Neuronal stem cell (in vitro differentiated cells): ENCODE measurements around the gene ZNF804A.

Experiments used
- DNase-seq: peaks from one replicate; pipeline ENCODE4 v3.0.0-alpha.2; 2013; ENCODE audit warnings: low spot score
- H2AFZ ChIP-seq: one replicate; pipeline ENCODE4 v1.6.1; 2013; ENCODE audit warnings: mild to moderate bottlenecking, low read length, inconsistent platforms
- H2AK5ac ChIP-seq: 2 replicates; pipeline ENCODE4 v1.6.1; 2013; ENCODE audit warnings: low read depth, mild to moderate bottlenecking, inconsistent platforms, low read length, moderate library complexity, mixed read lengths
- H2BK120ac ChIP-seq: 2 replicates; pipeline ENCODE4 v1.6.1; 2013; ENCODE audit warnings: low read depth, mild to moderate bottlenecking, inconsistent platforms, low read length, moderate library complexity, mixed read lengths
- H2BK12ac ChIP-seq: one replicate; pipeline ENCODE4 v1.6.1; 2013; ENCODE audit warnings: low read length, inconsistent platforms
- H2BK15ac ChIP-seq: 2 replicates; pipeline ENCODE4 v1.6.1; 2013; ENCODE audit warnings: mild to moderate bottlenecking, low read length, inconsistent platforms, mixed read lengths
- H2BK5ac ChIP-seq: one replicate; pipeline ENCODE4 v1.6.1; 2013; ENCODE audit warnings: inconsistent platforms, mild to moderate bottlenecking, low read length, moderate library complexity
- H3K14ac ChIP-seq: one replicate; pipeline ENCODE4 v1.6.1; 2013; ENCODE audit warnings: low read length, inconsistent platforms
- H3K18ac ChIP-seq: 2 replicates; pipeline ENCODE4 v1.6.1; 2013; ENCODE audit warnings: low read length, inconsistent platforms
- H3K23ac ChIP-seq: 2 replicates; pipeline ENCODE4 v1.6.1; 2013; ENCODE audit warnings: low read depth, mild to moderate bottlenecking, mixed read lengths, low read length, inconsistent platforms; ENCODE audit not compliant: poor library complexity
- H3K27ac ChIP-seq: replicated peaks from 3 replicates; pipeline ENCODE4 v1.5.1; 2013; ENCODE audit warnings: low read length, inconsistent platforms
- H3K27me3 ChIP-seq, 3 experiments: 2 replicates each; pipeline ENCODE4 v1.6.1; 2013; ENCODE audit warnings: low read length in 3 of 3, mild to moderate bottlenecking in 2 of 3, inconsistent platforms in 1 of 3, low read depth in 1 of 3, mixed read lengths in 1 of 3, moderate library complexity in 1 of 3; ENCODE audit not compliant: control insufficient read depth in 3 of 3, insufficient read depth in 3 of 3
- H3K36me3 ChIP-seq, 2 donors: replicated peaks in 1 of 2; 2 replicates each; pipeline ENCODE4 v1.6.1; 2013; ENCODE audit warnings: low read length in 2 of 2; ENCODE audit not compliant: control insufficient read depth in 2 of 2, insufficient read depth in 2 of 2
- H3K4ac ChIP-seq: 2 replicates; pipeline ENCODE4 v1.6.1; 2013; ENCODE audit warnings: inconsistent platforms, mild to moderate bottlenecking, low read length, moderate library complexity
- H3K4me1 ChIP-seq, 2 donors: 1 replicate in 1 of 2; 2 replicates in 1 of 2; pipeline ENCODE4 v1.6.1; 2013; ENCODE audit warnings: low read length in 2 of 2, low read depth in 1 of 2; ENCODE audit not compliant: control insufficient read depth in 2 of 2, insufficient read depth in 1 of 2
- H3K4me2 ChIP-seq: one replicate; pipeline ENCODE4 v1.6.1; 2013; ENCODE audit warnings: mild to moderate bottlenecking, low read length, inconsistent platforms; ENCODE audit not compliant: insufficient read depth, poor library complexity, severe bottlenecking
- H3K4me3 ChIP-seq, 2 donors: 2 replicates each; pipeline ENCODE4 v1.5.1; 2013; ENCODE audit warnings: low read length in 2 of 2, mild to moderate bottlenecking in 2 of 2, inconsistent platforms in 1 of 2, moderate library complexity in 1 of 2
- H3K79me1 ChIP-seq: one replicate; pipeline ENCODE4 v1.6.1; 2013; ENCODE audit warnings: low read depth, mild to moderate bottlenecking, inconsistent platforms, low read length, moderate library complexity
- H3K9ac ChIP-seq: one replicate; pipeline ENCODE4 v1.6.1; 2013; ENCODE audit warnings: mild to moderate bottlenecking, low read depth, low read length, inconsistent platforms; ENCODE audit not compliant: poor library complexity
- H3K9me3 ChIP-seq, 2 donors: replicated peaks in 1 of 2; 2 replicates each; pipeline versions ENCODE3 to v1.6.1; 2013; ENCODE audit warnings: low read length in 2 of 2, mild to moderate bottlenecking in 2 of 2, inconsistent platforms in 1 of 2, low read depth in 1 of 2, mixed read lengths in 1 of 2, moderate library complexity in 1 of 2; ENCODE audit not compliant: control insufficient read depth in 2 of 2, insufficient read depth in 1 of 2
- H4K8ac ChIP-seq: one replicate; pipeline ENCODE4 v1.6.1; 2013; ENCODE audit warnings: low read depth, mild to moderate bottlenecking, inconsistent platforms, low read length, moderate library complexity
- H4K91ac ChIP-seq: one replicate; pipeline ENCODE4 v1.6.1; 2013; ENCODE audit warnings: low read length, low read depth, mild to moderate bottlenecking, inconsistent platforms; ENCODE audit not compliant: poor library complexity
- WGBS, 2 donors: extraction: QIAGEN DNeasy Blood & Tissue Kit; methylation state at CpG; one replicate each; pipeline ENCODE4 v1.1.7; 2013; ENCODE audit warnings: missing lambda C conversion rate in 2 of 2, mixed read lengths in 1 of 2; ENCODE audit not compliant: insufficient read length in 2 of 2, insufficient replicate concordance in 1 of 2; ENCODE audit errors: extremely low coverage in 2 of 2; 5-methylcytosine and 5-hydroxymethylcytosine counted together

ZNF804A gene

DNA sequence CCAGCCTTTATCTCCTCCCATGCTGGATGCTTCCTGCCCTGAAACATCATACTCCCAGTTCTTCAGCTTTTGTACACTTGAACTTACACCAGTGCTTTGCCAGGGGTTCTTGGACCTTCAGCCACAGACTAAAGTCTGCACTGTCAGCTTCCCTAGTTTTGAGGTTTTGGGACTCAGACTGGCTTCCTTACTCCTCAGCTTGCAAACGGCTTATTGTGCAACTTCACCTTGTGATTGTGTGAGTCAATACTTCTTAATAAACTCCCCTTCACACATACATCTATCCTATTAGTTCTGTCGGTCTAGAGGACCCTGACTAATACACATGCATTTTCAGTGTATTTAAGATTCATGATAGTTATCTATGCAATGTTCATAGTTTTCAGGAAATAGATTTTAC, 35.8 kb upstream of the ZNF804A start:
- Histone ChIP-seq H3K36me3 (no peaks in the 10 kb centered on the region), H3K14ac (no peak overlapping the region), H2BK15ac (no peak overlapping the region), H2BK12ac (no peak overlapping the region), H3K9ac (no peak overlapping the region), H3K9me3 (no peaks in the 10 kb centered on the region), H3K18ac (no peak overlapping the region), H2AK5ac (no peak overlapping the region), H3K23ac (no peak overlapping the region), H3K4me2 (no peak overlapping the region), H2BK5ac (no peak overlapping the region), H3K4me1 (no peaks in the 10 kb centered on the region), H2AFZ (no peak overlapping the region), H3K27ac (no peak overlapping the region), H3K79me1 (no peaks in the 10 kb centered on the region), H2BK120ac (no peak overlapping the region), H3K27me3 (no peaks in the 10 kb centered on the region), H3K4ac (no peak overlapping the region), H3K4me3 (no peak overlapping the region), H4K8ac (no peak overlapping the region), H4K91ac (no peak overlapping the region)
- DNase-seq = no peak
- no CpG with 5 or more reads among the region's 2 CpGs for WGBS, 2 donors

DNA sequence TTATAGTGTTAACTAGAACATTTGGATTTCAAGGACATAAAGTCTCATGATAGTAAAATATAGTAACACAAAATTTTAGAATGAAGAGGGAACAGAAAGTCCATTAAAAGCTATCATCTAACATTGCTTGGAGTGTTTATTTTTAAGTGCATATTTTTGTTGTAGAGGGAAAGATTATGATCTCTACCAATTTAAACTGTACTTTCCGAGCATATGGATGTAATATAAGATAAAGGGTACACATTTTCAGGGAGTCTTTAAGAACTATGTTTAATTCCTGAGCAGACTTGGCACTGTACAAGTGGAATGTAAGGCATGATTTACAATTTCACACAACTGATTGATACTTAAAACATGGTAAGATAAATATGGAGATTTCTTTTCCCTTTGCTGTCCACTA, 34.2 kb upstream of the ZNF804A start:
- H3K27ac ChIP-seq = no peak overlapping the region
- H4K8ac ChIP-seq = no peak overlapping the region
- H3K27me3 ChIP-seq = no peaks in the 10 kb centered on the region
- no peak overlapping the region for H2BK15ac ChIP-seq
- H3K4me1 ChIP-seq = no peaks in the 10 kb centered on the region
- H3K9me3 ChIP-seq = no peaks in the 10 kb centered on the region
- H3K4me2 ChIP-seq = no peak overlapping the region
- no peak overlapping the region for H3K23ac ChIP-seq
- WGBS, 2 donors = no CpG with 5 or more reads among the region's 1 CpG
- no peak overlapping the region for H2BK5ac ChIP-seq
- H2BK120ac ChIP-seq = no peak overlapping the region
- H2AK5ac ChIP-seq = no peak overlapping the region
- H2BK12ac ChIP-seq = no peak overlapping the region
- no peak overlapping the region for H3K9ac ChIP-seq
- H3K36me3 ChIP-seq = no peaks in the 10 kb centered on the region
- H3K4me3 ChIP-seq = no peak overlapping the region
- H2AFZ ChIP-seq = no peak overlapping the region
- no peaks in the 10 kb centered on the region for H3K79me1 ChIP-seq
- H4K91ac ChIP-seq = no peak overlapping the region
- H3K18ac ChIP-seq = no peak overlapping the region
- DNase-seq = no peak
- no peak overlapping the region for H3K14ac ChIP-seq
- no peak overlapping the region for H3K4ac ChIP-seq

DNA sequence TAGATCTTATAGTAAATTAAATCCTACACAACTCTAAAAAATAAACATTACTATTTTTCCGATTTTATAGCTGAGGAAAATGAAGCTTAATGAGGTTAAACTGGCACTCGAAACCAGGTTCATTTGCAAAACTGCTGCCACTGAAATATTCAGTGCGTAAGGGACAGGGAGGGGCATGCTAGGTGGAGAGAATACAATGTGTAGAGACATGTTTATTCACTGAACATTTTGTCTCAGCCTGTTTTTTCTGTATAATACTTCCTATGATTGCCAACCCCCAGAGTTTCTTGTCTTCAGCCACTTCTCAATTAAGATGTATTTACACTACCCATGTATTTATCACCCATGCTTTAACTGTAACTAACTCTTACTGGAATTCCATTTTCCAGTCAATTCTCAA, 31.6 kb upstream of the ZNF804A start:
- Histone ChIP-seq H2BK5ac (no peak overlapping the region), H3K4me2 (no peak overlapping the region), H3K27ac (no peak overlapping the region)

DNA sequence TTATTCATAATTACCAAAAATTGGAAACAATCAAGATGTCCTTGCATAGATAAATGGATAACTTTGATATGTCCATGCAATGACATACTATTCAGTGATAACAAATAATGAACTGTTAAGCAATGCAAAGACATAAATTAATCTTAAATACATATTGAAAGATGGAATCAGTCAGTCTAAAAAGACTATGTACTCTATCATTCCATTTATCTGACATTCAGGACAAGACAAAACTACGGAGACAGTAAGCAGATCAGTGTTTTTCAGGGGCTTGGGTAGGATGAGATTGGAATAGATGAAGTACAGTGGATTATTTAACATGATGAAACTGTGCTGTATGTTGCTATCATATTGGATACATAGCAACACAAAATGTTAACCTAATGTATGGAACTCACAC, 21.3 kb upstream of the ZNF804A start:
- no peak overlapping the region for H3K4me3 ChIP-seq
- H3K27me3 ChIP-seq = no peaks in the 10 kb centered on the region
- H2BK15ac ChIP-seq = no peak overlapping the region
- H3K9me3 ChIP-seq = no peaks in the 10 kb centered on the region
- no peak overlapping the region for H3K23ac ChIP-seq
- no peak overlapping the region for H3K4ac ChIP-seq
- H3K4me2 ChIP-seq = no peak overlapping the region
- no peak overlapping the region for H3K18ac ChIP-seq
- no peak overlapping the region for H2BK12ac ChIP-seq
- no peak overlapping the region for H2BK5ac ChIP-seq
- whole genome bisulfite sequencing, 2 donors = no CpG with 5 or more reads among the region's 1 CpG
- no peak for DNase-seq
- no peak overlapping the region for H3K27ac ChIP-seq
- no peak overlapping the region for H4K8ac ChIP-seq
- H2AK5ac ChIP-seq = no peak overlapping the region
- no peak overlapping the region for H3K9ac ChIP-seq
- no peak overlapping the region for H3K14ac ChIP-seq
- no peak overlapping the region for H2AFZ ChIP-seq
- H3K79me1 ChIP-seq = no peaks in the 10 kb centered on the region
- H4K91ac ChIP-seq = no peak overlapping the region
- no peaks in the 10 kb centered on the region for H3K4me1 ChIP-seq
- H3K36me3 ChIP-seq = no peaks in the 10 kb centered on the region
- H2BK120ac ChIP-seq = no peak overlapping the region

More for the DNA sequence above, 31.6 kb upstream of the ZNF804A start:
- no peak overlapping the region for H2AFZ ChIP-seq
- DNase-seq = no peak
- H3K4me1 ChIP-seq = no peaks in the 10 kb centered on the region
- H3K27me3 ChIP-seq = no peaks in the 10 kb centered on the region
- no peak overlapping the region for H4K8ac ChIP-seq
- no peak overlapping the region for H3K9ac ChIP-seq
- H3K9me3 ChIP-seq = no peaks in the 10 kb centered on the region
- no peak overlapping the region for H3K14ac ChIP-seq
- no peak overlapping the region for H4K91ac ChIP-seq
- H3K36me3 ChIP-seq = no peaks in the 10 kb centered on the region
- WGBS, 2 donors = no CpG with 5 or more reads among the region's 3 CpGs
- H2BK12ac ChIP-seq = no peak overlapping the region
- no peak overlapping the region for H3K4me3 ChIP-seq
- no peak overlapping the region for H3K4ac ChIP-seq
- no peaks in the 10 kb centered on the region for H3K79me1 ChIP-seq
- H2BK15ac ChIP-seq = no peak overlapping the region
- H2BK120ac ChIP-seq = no peak overlapping the region
- no peak overlapping the region for H2AK5ac ChIP-seq
- H3K18ac ChIP-seq = no peak overlapping the region
- no peak overlapping the region for H3K23ac ChIP-seq
